H9 (cell line): Measurements from ENCODE around the gene PCOLCE2. TPM values are rescaled to one million over a fixed set of nuclear protein-coding genes. Genes with fewer than 3 reads are reported as not detected.

ENCODE experiments used
- DNase-seq: peaks from one replicate; pipeline ENCODE4 v3.0.0-alpha.2; 2017
- H2AFZ ChIP-seq: one replicate; pipeline ENCODE4 v1.6.1; 2013; ENCODE audit warnings: mild to moderate bottlenecking, low read length, control low read depth, moderate library complexity
- H2AK5ac ChIP-seq: 2 replicates; pipeline ENCODE4 v1.6.1; 2013; ENCODE audit warnings: low read length, control low read depth, mixed read lengths; ENCODE audit not compliant: insufficient read length
- H2BK120ac ChIP-seq: one replicate; pipeline ENCODE4 v1.6.1; 2013; ENCODE audit warnings: low read depth, mild to moderate bottlenecking, low read length, control low read depth, inconsistent platforms; ENCODE audit not compliant: poor library complexity, severe bottlenecking
- H2BK12ac ChIP-seq: 2 replicates; pipeline ENCODE4 v1.6.1; 2013; ENCODE audit warnings: low read length, control low read depth, mixed read lengths, low read depth; ENCODE audit not compliant: insufficient read length
- H2BK15ac ChIP-seq: 2 replicates; pipeline ENCODE4 v1.6.1; 2013; ENCODE audit warnings: low read depth, low read length, control low read depth
- H2BK20ac ChIP-seq: one replicate; pipeline ENCODE4 v1.6.1; 2013; ENCODE audit warnings: low read depth, mild to moderate bottlenecking, low read length, control low read depth, inconsistent platforms; ENCODE audit not compliant: poor library complexity, severe bottlenecking
- H2BK5ac ChIP-seq: 2 replicates; pipeline ENCODE4 v1.6.1; 2013; ENCODE audit warnings: low read length, control low read depth, mixed read lengths; ENCODE audit not compliant: insufficient read length
- H3K14ac ChIP-seq: 2 replicates; pipeline ENCODE4 v1.6.1; 2013; ENCODE audit warnings: low read length, control low read depth; ENCODE audit not compliant: insufficient read depth
- H3K18ac ChIP-seq: 2 replicates; pipeline ENCODE4 v1.6.1; 2013; ENCODE audit warnings: low read depth, mild to moderate bottlenecking, mixed read lengths, low read length, control low read depth; ENCODE audit not compliant: insufficient read length
- H3K23ac ChIP-seq: 2 replicates; pipeline ENCODE4 v1.6.1; 2013; ENCODE audit warnings: low read length, control low read depth, mixed read lengths, low read depth; ENCODE audit not compliant: insufficient read length
- H3K23me2 ChIP-seq: 2 replicates; pipeline ENCODE4 v1.6.1; 2013; ENCODE audit warnings: low read depth, mild to moderate bottlenecking, mixed read lengths, low read length, control low read depth; ENCODE audit not compliant: insufficient read length, poor library complexity, severe bottlenecking
- H3K27ac ChIP-seq: 2 replicates; pipeline ENCODE4 v1.5.1; 2013; ENCODE audit warnings: low read length, control low read depth, mixed read lengths, low read depth; ENCODE audit not compliant: insufficient read length
- H3K27me3 ChIP-seq: 2 replicates; pipeline ENCODE4 v1.6.1; 2013; ENCODE audit warnings: low read length, control low read depth, inconsistent platforms; ENCODE audit not compliant: insufficient read depth
- H3K4ac ChIP-seq: 2 replicates; pipeline ENCODE4 v1.6.1; 2013; ENCODE audit warnings: low read depth, mild to moderate bottlenecking, control low read depth, inconsistent platforms, low read length, moderate library complexity
- H3K4me1 ChIP-seq: 2 replicates; pipeline ENCODE4 v1.6.1; 2013; ENCODE audit warnings: low read length, control low read depth, inconsistent platforms; ENCODE audit not compliant: insufficient read depth
- H3K4me2 ChIP-seq: 2 replicates; pipeline ENCODE4 v1.6.1; 2013; ENCODE audit warnings: low read length, control low read depth, mixed read lengths; ENCODE audit not compliant: insufficient read length, insufficient read depth
- H3K56ac ChIP-seq: 2 replicates; pipeline ENCODE4 v1.6.1; 2013; ENCODE audit warnings: low read depth, mild to moderate bottlenecking, mixed read lengths, low read length, control low read depth; ENCODE audit not compliant: insufficient read length
- H3K79me1 ChIP-seq: 2 replicates; pipeline ENCODE4 v1.6.1; 2013; ENCODE audit warnings: low read depth, mild to moderate bottlenecking, moderate library complexity, low read length, control low read depth, inconsistent platforms; ENCODE audit not compliant: insufficient read depth, poor library complexity, severe bottlenecking
- H3K79me2 ChIP-seq: 2 replicates; pipeline ENCODE4 v1.6.1; 2013; ENCODE audit warnings: low read length, control low read depth, inconsistent platforms; ENCODE audit not compliant: insufficient read depth
- H3K9ac ChIP-seq: 2 replicates; pipeline ENCODE4 v1.6.1; 2013; ENCODE audit warnings: low read length, control low read depth, mixed read lengths; ENCODE audit not compliant: insufficient read length; ENCODE audit errors: extremely low read depth
- H3K9me3 ChIP-seq: one replicate; pipeline ENCODE4 v1.6.1; 2013; ENCODE audit warnings: low read depth, low read length, inconsistent platforms; ENCODE audit not compliant: control insufficient read depth
- H3T11ph ChIP-seq: one replicate; pipeline ENCODE4 v1.6.1; 2013; ENCODE audit warnings: mild to moderate bottlenecking, low read length, control low read depth, inconsistent platforms
- H4K20me1 ChIP-seq: one replicate; pipeline ENCODE4 v1.6.1; 2013; ENCODE audit not compliant: control insufficient read depth, insufficient read length, insufficient read depth
- H4K5ac ChIP-seq: 2 replicates; pipeline ENCODE4 v1.6.1; 2013; ENCODE audit warnings: low read depth, mild to moderate bottlenecking, mixed read lengths, low read length, control low read depth; ENCODE audit not compliant: insufficient read length
- H4K8ac ChIP-seq: replicated peaks from 2 replicates; pipeline ENCODE4 v1.6.1; 2013; ENCODE audit warnings: low read length, control low read depth, mixed read lengths, low read depth; ENCODE audit not compliant: insufficient read length
- H4K91ac ChIP-seq: 2 replicates; pipeline ENCODE4 v1.6.1; 2013; ENCODE audit warnings: low read depth, mild to moderate bottlenecking, moderate library complexity, mixed read lengths, low read length, control low read depth; ENCODE audit not compliant: insufficient read length
- H3K27ac Mint-ChIP-seq, 3 experiments: 2 replicates in 2 of 3; 3 replicates in 1 of 3; pipeline ENCODE4 v1.8.0; 2020 to 2021; ENCODE audit warnings: mixed read lengths in 3 of 3, mild to moderate bottlenecking in 1 of 3, moderate library complexity in 1 of 3
- H3K27me3 Mint-ChIP-seq: 2 replicates; pipeline ENCODE4 v1.8.0; 2021; ENCODE audit warnings: low read depth, mild to moderate bottlenecking, moderate library complexity, mixed read lengths
- H3K36me3 Mint-ChIP-seq, 3 experiments: 2 replicates in 2 of 3; 3 replicates in 1 of 3; pipeline ENCODE4 v1.8.0; 2020 to 2021; ENCODE audit warnings: low read depth in 3 of 3, mixed read lengths in 3 of 3; ENCODE audit not compliant: insufficient read depth in 1 of 3
- H3K4me1 Mint-ChIP-seq, 2 experiments: 2 replicates each; pipeline ENCODE4 v1.8.0; 2020; ENCODE audit warnings: mixed read lengths in 2 of 2
- H3K4me3 Mint-ChIP-seq, 2 experiments: 2 replicates in 1 of 2; 3 replicates in 1 of 2; pipeline ENCODE4 v1.8.0; 2020 to 2021; ENCODE audit warnings: mild to moderate bottlenecking in 2 of 2, mixed read lengths in 2 of 2, moderate library complexity in 1 of 2
- H3K9me3 Mint-ChIP-seq, 2 experiments: 2 replicates in 1 of 2; 3 replicates in 1 of 2; pipeline ENCODE4 v1.8.0; 2020; ENCODE audit warnings: mild to moderate bottlenecking in 2 of 2, mixed read lengths in 2 of 2, moderate library complexity in 1 of 2
- CTCF ChIP-seq: fragments of 200-600 bp; sonication (generic); conservative IDR thresholded peaks from 3 replicates; pipeline ENCODE4 v1.8.0; 2021; ENCODE audit warnings: antibody characterized with exemption, mild to moderate bottlenecking
- WGBS: extraction: QIAGEN DNeasy Blood & Tissue Kit; methylation state at CpG from one replicate; pipeline ENCODE4 v1.1.7; 2013; ENCODE audit warnings: missing lambda C conversion rate, low lambda C conversion rate, mixed read lengths; ENCODE audit not compliant: insufficient read length; ENCODE audit errors: extremely low coverage; 5-methylcytosine and 5-hydroxymethylcytosine counted together
- total RNA-seq: library from RNA; stranded (reverse); gene quantifications from 2 replicates; pipeline ENCODE4 v1.2.1, GENCODE V29; 2021

PCOLCE2 gene
- total RNA-seq, 1 experiment from 2014 or later = 9.2 TPM

- Histone ChIP-seq H3K79me2 (no peaks in the 10 kb centered on the region; the same call in 1 of the 2 replicates), H3K18ac (no peak overlapping the region), H3T11ph (no peak overlapping the region), H2BK120ac (no peak overlapping the region), H2AK5ac (no peak overlapping the region), H2BK15ac (no peak overlapping the region), H3K27ac (no peak overlapping the region), H3K23ac (no peak overlapping the region), H2BK12ac (no peak overlapping the region), H2BK5ac (no peak overlapping the region), H3K4ac (no peak overlapping the region), H4K8ac (no peak overlapping the region), H3K9me3 (no peaks in the 10 kb centered on the region), H3K27me3 (no peaks in the 10 kb centered on the region), H4K20me1 (no peaks in the 10 kb centered on the region), H3K14ac (no peak overlapping the region), H4K5ac (no peak overlapping the region), H2BK20ac (no peak overlapping the region), H3K23me2 (no peaks in the 10 kb centered on the region), H2AFZ (no peak overlapping the region), H3K79me1 (no peaks in the 10 kb centered on the region), H3K9ac (no peak overlapping the region), H3K4me1 (no peaks in the 10 kb centered on the region), H4K91ac (no peak overlapping the region), H3K4me2 (no peak overlapping the region), H3K56ac (no peak overlapping the region)
- no peaks in the 10 kb centered on the region for H3K27me3 Mint-ChIP-seq
- H3K9me3 Mint-ChIP-seq = no peaks in the 10 kb centered on the region
- H3K4me1 Mint-ChIP-seq = no peaks in the 10 kb centered on the region; a peak in 1 of 4 replicates
- TF ChIP-seq CTCF = no peak
- WGBS = no CpG with 5 or more reads among the region's 6 CpGs
- H3K27ac Mint-ChIP-seq = peak overlapping the region in 1 of 3 experiments; percentile 72; a peak in 3 of 7 replicates
- H3K36me3 Mint-ChIP-seq = peaks cover 0 to 3% (median 0%) of the 10 kb centered on the region in 3 experiments; a peak in 2 of 7 replicates
- DNase-seq = no peak
- no peak overlapping the region for H3K4me3 Mint-ChIP-seq
Observed at GRCh38 chr3:142881445-142882224, 7.2 kb downstream of the PCOLCE2 start.
